Sigmoid colon (tissue), 7 donors: ENCODE data around the gene AKAIN1. TPM values are rescaled to one million over a fixed set of nuclear protein-coding genes. Genes with fewer than 3 reads are reported as not detected.

Experiments used
- DNase-seq: peaks from one replicate; pipeline ENCODE4 v3.0.0-alpha.2; 2019
- H3K27ac ChIP-seq, 4 donors: fragments of 200-600 bp; sonication (generic); one replicate each; pipeline ENCODE4 v1.5.1; 2016 to 2019; ENCODE audit warnings: mild to moderate bottlenecking in 1 of 4
- H3K27me3 ChIP-seq, 3 donors: fragments of 200-600 bp; sonication (generic); one replicate each; pipeline ENCODE4 v1.5.1; 2019; ENCODE audit warnings: mild to moderate bottlenecking in 1 of 3
- H3K36me3 ChIP-seq, 4 donors: fragments of 200-600 bp; sonication (generic); one replicate each; pipeline ENCODE4 v1.5.1; 2016 to 2019
- H3K4me1 ChIP-seq, 4 donors: fragments of 200-600 bp; sonication (generic); one replicate each; pipeline ENCODE4 v1.5.1; 2017 to 2019
- H3K4me3 ChIP-seq, 4 donors: fragments of 200-600 bp; sonication (generic); one replicate each; pipeline ENCODE4 v1.5.1; 2017 to 2019; ENCODE audit warnings: mild to moderate bottlenecking in 2 of 4, moderate library complexity in 1 of 4
- H3K9me3 ChIP-seq, 4 donors: fragments of 200-600 bp in 3 of 4; sonication (generic) in 3 of 4; one replicate each; pipeline versions ENCODE4 v1.5.1 to v1.6.1; 2013 to 2019
- EP300 ChIP-seq, 4 donors: sonication (generic); formaldehyde crosslinking; IDR thresholded peaks; one replicate each; pipeline ENCODE4 v1.6.1; 2017; ENCODE audit warnings: antibody characterized with exemption in 4 of 4
- POLR2A ChIP-seq, 2 donors: fragments of 450-650 bp; IDR thresholded peaks; one replicate each; pipeline ENCODE4 v1.6.1; 2016; ENCODE audit warnings: antibody characterized with exemption in 2 of 2, mild to moderate bottlenecking in 2 of 2, moderate library complexity in 2 of 2
- POLR2AphosphoS5 ChIP-seq, 4 donors: sonication (generic); formaldehyde crosslinking; IDR thresholded peaks; one replicate each; pipeline ENCODE4 v1.6.1; 2017; ENCODE audit warnings: antibody characterized with exemption in 4 of 4
- WGBS, 2 donors: extraction: QIAGEN DNeasy Blood & Tissue Kit; methylation state at CpG; one replicate each; pipeline ENCODE4 v1.1.7; 2013; 5-methylcytosine and 5-hydroxymethylcytosine counted together
- intact Hi-C: fragments of 100-400 bp; cut with DNase I; formaldehyde crosslinking; loops from one replicate; pipeline ENCODE4 v1.15.1; 2023
- polyA plus RNA-seq, 3 donors: library from polyadenylated mRNA; stranded (reverse); fragments of 200-250 nt; gene quantifications; one replicate each; pipeline ENCODE4 v1.2.3, GENCODE V29; 2013
- total RNA-seq, 4 donors: library from RNA; depleted of rRNA; stranded (reverse); fragments of >200 nt; gene quantifications; one replicate each; pipeline ENCODE4 v1.1.0, GENCODE V29; 2016
- TF ChIP-seq, protein P1 (sequence below), 4 experiments: fragments of 450-650 bp in 3 of 4; fragments of 200-600 bp in 1 of 4; IDR thresholded peaks; one replicate each; pipeline ENCODE4 v1.5.1; 2016 to 2019; ENCODE audit warnings: antibody characterized with exemption in 4 of 4, mild to moderate bottlenecking in 3 of 4, moderate library complexity in 2 of 4
- donor health status: healthy with polysubstance abuse.
- donor health status: Bipolar disorder and iron deficiency.
- donor health status: healthy.

The AKAIN1 gene
- total and polyA plus RNA-seq, 7 donors: 0.32 TPM; not detected in 6

DNA sequence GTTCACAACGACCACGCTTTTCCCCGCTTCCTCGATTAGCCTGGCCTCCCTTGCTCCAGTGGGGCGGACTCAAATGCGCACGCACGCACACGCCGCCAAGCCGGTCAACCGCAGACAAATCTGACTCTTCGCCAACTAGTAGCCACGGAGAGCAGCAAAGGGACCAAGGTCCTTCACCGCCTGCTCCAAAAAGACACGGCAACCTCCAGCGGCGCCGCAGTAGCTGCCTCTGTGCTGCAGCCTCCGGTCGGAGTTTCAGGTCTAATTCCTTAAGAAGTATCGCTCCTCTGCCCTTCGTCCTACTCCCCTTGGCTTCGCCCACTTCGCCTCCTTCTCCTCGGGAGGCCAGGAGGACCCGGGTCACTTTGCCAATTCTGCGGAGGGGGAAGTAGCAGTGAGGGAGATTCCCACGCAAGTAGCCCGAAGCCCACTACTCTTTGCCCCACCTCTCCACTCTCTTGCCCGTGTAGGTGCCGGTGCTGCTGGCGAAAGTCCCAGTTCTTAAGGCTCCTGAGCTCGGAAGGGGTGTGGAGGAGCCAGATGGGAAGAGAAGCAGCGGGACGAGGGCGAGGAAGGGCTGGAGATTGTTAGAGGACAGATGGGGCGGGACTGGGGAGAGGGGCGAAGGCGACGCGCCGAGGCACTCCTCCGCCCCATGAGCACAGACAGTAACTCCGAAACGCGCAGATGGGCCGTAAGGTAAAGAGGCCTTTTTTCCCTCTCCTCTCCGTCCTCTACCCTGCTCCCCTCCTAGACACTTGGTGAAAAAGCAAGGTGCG, 615 bp downstream of the AKAIN1 start:
- peaks cover 0 to 11% (median 0%) of the 10 kb centered on the region in 4 donors for H3K4me1 ChIP-seq
- no peak overlapping the region for H3K27ac ChIP-seq
- no peak overlapping the region for H3K4me3 ChIP-seq
- intact Hi-C loops: no loop called here
- H3K27me3 ChIP-seq: peaks cover 25 to 66% (median 30%) of the 10 kb centered on the region in 3 donors
- TF ChIP-seq POLR2AphosphoS5 (IDR thresholded peaks at IDR 0.05) (no peak), EP300 (IDR thresholded peaks at IDR 0.05) (no peak), POLR2A (IDR thresholded peaks at IDR 0.05) (no peak)
- no peaks in the 10 kb centered on the region for H3K9me3 ChIP-seq
- DNase-seq: no peak
- no peaks in the 10 kb centered on the region for H3K36me3 ChIP-seq
- WGBS, 2 donors: 9 to 33% methylated on average over 50 of the region's 50 CpGs

DNA sequence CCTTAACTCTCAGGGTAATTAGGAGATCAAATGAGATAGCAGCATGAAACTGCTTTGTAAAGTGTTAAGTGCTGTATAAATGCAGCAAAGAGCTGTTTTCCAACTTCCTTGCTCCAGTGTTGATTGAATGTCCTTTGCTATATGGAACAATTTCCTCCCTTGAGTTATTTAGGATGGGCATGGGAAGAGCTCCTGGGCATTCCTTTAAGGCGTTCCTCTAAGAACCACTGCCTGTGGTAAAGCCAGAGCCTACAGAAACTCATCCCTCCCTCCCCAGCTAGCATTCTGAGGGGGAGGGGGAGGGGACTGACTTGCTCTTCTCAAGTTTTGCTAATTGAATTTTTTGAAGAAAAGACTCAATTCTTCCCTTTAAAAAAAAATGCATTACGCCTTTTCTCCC, 1.4 kb downstream of the AKAIN1 start:
- peaks cover 0 to 11% (median 0%) of the 10 kb centered on the region in 4 donors for H3K4me1 ChIP-seq
- DNase-seq: no peak
- no peaks in the 10 kb centered on the region for H3K9me3 ChIP-seq
- 35 to 39% methylated on average over 2 of the region's 2 CpGs for WGBS, 2 donors
- intact Hi-C loops: no loop called here
- H3K27me3 ChIP-seq: peaks cover 25 to 66% (median 30%) of the 10 kb centered on the region in 3 donors
- H3K4me3 ChIP-seq: no peak overlapping the region
- no peak for TF ChIP-seq EP300 (IDR thresholded peaks at IDR 0.05)
- no peak overlapping the region for H3K27ac ChIP-seq
- H3K36me3 ChIP-seq: no peaks in the 10 kb centered on the region

DNA sequence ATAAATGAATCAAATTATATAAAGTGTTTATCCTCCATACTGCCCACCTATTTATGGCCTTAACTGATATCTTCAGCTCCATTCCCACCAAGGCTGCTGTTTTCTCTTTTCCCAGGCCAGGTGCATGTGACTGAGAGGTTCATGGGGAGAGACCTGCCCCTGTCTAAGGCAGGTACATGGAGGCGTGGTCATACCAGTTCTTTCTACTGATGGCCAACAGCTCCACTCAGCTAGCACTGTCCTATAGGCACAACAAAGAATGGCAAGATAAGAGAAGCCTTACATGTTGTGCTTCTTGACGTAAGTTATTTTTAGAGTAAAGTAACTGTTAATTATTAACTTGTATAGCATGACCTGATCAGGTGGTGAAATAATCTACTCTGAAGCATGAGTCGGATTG, 16.8 kb downstream of the AKAIN1 start:
- WGBS, 2 donors: 15 to 65% methylated on average over 3 of the region's 3 CpGs
- no peak for DNase-seq
- intact Hi-C loops: no loop called here

DNA sequence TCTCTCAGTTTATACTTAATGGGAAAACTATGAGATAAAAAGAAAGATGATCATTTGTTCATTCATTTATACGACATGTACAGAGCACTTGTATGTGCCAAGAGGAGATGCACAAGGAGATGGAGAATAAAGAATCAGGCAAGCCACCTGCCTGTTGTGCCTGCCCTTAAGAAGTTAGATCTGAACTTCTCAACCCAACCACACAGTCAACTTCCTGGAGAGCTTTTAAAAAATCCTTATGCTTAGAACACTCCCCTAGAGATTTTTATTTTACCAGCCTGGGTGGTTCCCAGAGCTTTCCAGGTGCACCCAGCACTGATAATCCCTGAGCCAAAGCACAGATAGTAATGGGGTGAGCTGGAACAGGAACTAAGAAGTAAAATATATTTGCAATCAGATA, 18.5 kb downstream of the AKAIN1 start:
- no peak for DNase-seq
- TF ChIP-seq POLR2AphosphoS5 (IDR thresholded peaks at IDR 0.05) (no peak), POLR2A (IDR thresholded peaks at IDR 0.05) (no peak), EP300 (IDR thresholded peaks at IDR 0.05) (no peak)
- TF ChIP-seq, protein P1, sequence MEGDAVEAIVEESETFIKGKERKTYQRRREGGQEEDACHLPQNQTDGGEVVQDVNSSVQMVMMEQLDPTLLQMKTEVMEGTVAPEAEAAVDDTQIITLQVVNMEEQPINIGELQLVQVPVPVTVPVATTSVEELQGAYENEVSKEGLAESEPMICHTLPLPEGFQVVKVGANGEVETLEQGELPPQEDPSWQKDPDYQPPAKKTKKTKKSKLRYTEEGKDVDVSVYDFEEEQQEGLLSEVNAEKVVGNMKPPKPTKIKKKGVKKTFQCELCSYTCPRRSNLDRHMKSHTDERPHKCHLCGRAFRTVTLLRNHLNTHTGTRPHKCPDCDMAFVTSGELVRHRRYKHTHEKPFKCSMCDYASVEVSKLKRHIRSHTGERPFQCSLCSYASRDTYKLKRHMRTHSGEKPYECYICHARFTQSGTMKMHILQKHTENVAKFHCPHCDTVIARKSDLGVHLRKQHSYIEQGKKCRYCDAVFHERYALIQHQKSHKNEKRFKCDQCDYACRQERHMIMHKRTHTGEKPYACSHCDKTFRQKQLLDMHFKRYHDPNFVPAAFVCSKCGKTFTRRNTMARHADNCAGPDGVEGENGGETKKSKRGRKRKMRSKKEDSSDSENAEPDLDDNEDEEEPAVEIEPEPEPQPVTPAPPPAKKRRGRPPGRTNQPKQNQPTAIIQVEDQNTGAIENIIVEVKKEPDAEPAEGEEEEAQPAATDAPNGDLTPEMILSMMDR (IDR thresholded peaks at IDR 0.05): no peak
- Histone ChIP-seq H3K36me3 (no peaks in the 10 kb centered on the region), H3K9me3 (no peaks in the 10 kb centered on the region), H3K4me1 (no peaks in the 10 kb centered on the region), H3K27ac (no peak overlapping the region), H3K27me3 (no peaks in the 10 kb centered on the region), H3K4me3 (no peak overlapping the region)
- intact Hi-C loops: no loop called here
- 88 to 90% methylated on average over 1 of the region's 1 CpG for WGBS, 2 donors

More for the DNA sequence above, 16.8 kb downstream of the AKAIN1 start:
- H3K27ac ChIP-seq: no peak overlapping the region
- TF ChIP-seq EP300 (IDR thresholded peaks at IDR 0.05): no peak
- no peaks in the 10 kb centered on the region for H3K9me3 ChIP-seq
- H3K4me1 ChIP-seq: no peaks in the 10 kb centered on the region
- H3K36me3 ChIP-seq: no peaks in the 10 kb centered on the region
- no peak overlapping the region for H3K4me3 ChIP-seq
- H3K27me3 ChIP-seq: no peaks in the 10 kb centered on the region

DNA sequence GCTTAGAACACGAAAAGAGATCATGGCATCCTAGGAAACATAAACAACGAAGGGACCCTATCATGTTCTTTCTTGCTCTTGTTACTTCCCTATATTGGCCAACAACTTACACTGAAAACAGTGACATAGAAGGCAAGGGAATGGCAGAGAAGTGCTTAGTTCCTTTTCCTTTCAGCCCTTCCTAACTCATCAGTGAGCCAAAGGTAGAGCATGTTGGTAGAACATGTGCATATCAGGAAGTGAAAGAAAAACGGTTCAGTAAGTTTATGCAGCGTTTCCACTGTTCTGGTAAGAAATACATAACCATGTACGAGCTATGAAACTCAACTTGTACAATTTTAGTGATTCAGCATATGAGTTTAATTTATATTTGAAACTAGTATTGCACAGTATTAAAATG, 21.7 kb downstream of the AKAIN1 start:
- Histone ChIP-seq H3K4me3 (no peak overlapping the region), H3K27ac (no peak overlapping the region), H3K27me3 (no peaks in the 10 kb centered on the region), H3K4me1 (no peaks in the 10 kb centered on the region), H3K9me3 (no peaks in the 10 kb centered on the region), H3K36me3 (no peaks in the 10 kb centered on the region)
- 58 to 71% methylated on average over 5 of the region's 5 CpGs for WGBS, 2 donors
- TF ChIP-seq POLR2AphosphoS5 (IDR thresholded peaks at IDR 0.05): no peak
- TF ChIP-seq, protein P1 (IDR thresholded peaks at IDR 0.05): no peak
- no peak for TF ChIP-seq EP300 (IDR thresholded peaks at IDR 0.05)
- no peak for TF ChIP-seq POLR2A (IDR thresholded peaks at IDR 0.05)
- intact Hi-C loops: no loop called here
- no peak for DNase-seq

DNA sequence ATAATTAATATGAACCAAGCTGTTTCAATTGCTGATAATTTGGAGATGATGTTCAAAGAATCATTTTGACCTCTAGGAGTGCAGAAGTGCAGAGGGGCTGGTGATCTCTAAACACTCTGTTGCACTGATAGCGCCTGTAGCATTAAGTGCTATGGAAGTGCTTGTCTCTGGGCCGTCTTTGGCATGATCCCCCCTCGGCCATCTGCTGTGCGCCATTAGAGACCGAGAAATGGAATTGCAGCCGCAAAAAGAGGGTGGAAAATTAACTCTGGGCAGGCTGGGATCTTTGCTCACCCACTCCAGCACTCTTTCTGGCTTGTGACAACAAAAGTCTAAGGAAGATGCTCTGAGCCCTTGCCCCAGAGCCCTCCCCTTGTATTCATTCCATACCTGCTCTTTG, 23.4 kb downstream of the AKAIN1 start:
- Histone ChIP-seq H3K36me3 (no peaks in the 10 kb centered on the region), H3K4me3 (no peak overlapping the region), H3K27me3 (no peaks in the 10 kb centered on the region), H3K27ac (no peak overlapping the region), H3K9me3 (no peaks in the 10 kb centered on the region), H3K4me1 (no peaks in the 10 kb centered on the region)
- no peak for DNase-seq
- TF ChIP-seq, protein P1 (IDR thresholded peaks at IDR 0.05): no peak
- TF ChIP-seq EP300 (IDR thresholded peaks at IDR 0.05) (no peak), POLR2A (IDR thresholded peaks at IDR 0.05) (no peak), POLR2AphosphoS5 (IDR thresholded peaks at IDR 0.05) (no peak)
- intact Hi-C loops: no loop called here
- 90 to 91% methylated on average over 6 of the region's 6 CpGs for WGBS, 2 donors
